ENCODE data around the gene ADGRV1. TPM values are rescaled to one million over a fixed set of nuclear protein-coding genes. Genes with fewer than 3 reads are reported as not detected.

The ADGRV1 gene
- total RNA-seq, 1 experiment from 2014 or later = 6.8 TPM

DNA sequence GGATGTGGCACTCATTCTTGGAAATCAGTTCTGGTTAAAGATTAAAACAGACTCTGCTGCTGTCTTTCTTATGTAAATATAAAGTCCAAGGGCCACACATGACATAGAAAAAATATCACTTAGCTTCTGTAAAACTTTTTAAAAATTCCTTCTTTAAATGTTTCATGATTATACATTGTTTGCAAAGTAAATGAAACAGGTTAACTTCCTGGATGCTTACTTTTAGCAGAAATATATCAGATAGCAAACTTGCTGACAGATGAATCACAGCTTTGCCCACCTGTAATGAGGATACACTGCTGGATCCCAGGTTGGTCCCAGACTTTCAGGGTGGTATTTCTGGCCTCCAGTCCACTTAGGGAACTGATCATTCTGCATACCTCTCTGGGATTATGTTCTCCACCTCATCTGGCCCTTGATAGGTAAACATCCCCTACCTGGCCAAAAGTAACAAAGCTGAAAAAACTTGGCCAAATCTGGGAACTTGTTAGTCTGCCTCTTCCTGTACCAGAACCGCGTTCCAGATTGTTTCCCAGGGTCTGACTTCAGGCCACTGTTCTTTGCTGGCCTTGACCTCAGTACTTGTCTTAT lies 340.5 kb downstream of the ADGRV1 start:
- H3K4me3 ChIP-seq (ENCODE audit: low read depth, low read length, poor library complexity, severe bottlenecking) = no peak overlapping the region
- BruUV-seq (replicated peaks) = no TSS peak
- ChIA-PET POLR2A (ENCODE audit: low non-redundant PET) (no interaction called here), CTCF (interaction anchor here (0.6 kb wide), 1 partner anchor 10 kb away, joined by 4 read pairs; no protein-coding TSS in a partner anchor)
- no peak for TF ChIP-seq EZH2 (IDR thresholded peaks at IDR 0.05; ENCODE audit: borderline replicate concordance, low read depth, low read length, poor library complexity, severe bottlenecking)
- TF ChIP-seq CTCF (conservative IDR thresholded peaks at IDR 0.05; ENCODE audit: low read depth, low read length) = no peak
- H3K9me3 ChIP-seq (ENCODE audit: low read depth, low read length, poor library complexity, severe bottlenecking) = no peaks in the 10 kb centered on the region
- no peaks in the 10 kb centered on the region for H3K27me3 ChIP-seq (replicated peaks; ENCODE audit: insufficient read depth, low read depth, low read length, poor library complexity)
- intact Hi-C loops (cut with micrococcal nuclease; ENCODE audit: unreplicated experiment) = no loop called here
- H3K4me1 ChIP-seq (ENCODE audit: insufficient read depth, low read length, poor library complexity, severe bottlenecking) = peaks cover 6% of the 10 kb centered on the region
- H3K27ac ChIP-seq (ENCODE audit: low read depth, low read length, poor library complexity, severe bottlenecking) = no peak overlapping the region
- DNase-seq (ENCODE audit: low spot score) = no peak
- H3K36me3 ChIP-seq (ENCODE audit: insufficient read depth, low read length, poor library complexity, severe bottlenecking) = no peaks in the 10 kb centered on the region

DNA sequence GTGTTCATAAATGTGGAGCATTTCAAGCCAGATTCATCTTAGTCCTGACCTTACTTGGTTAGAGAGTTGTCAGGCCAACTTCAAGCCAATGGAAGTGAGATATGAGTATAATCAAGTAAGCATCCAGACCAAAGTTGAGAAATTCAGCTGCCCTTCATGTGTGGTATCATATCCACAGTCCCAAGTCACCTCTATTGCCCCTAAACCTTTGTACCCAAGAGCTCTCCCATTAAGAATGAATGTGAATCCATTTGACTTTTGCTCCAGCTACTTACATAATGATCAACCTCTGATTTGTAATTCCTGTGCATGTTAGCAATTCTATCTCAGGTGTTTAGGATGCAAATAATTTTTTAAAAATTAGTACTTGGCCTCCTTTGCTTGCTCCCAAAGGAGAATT lies 342.7 kb downstream of the ADGRV1 start:
- TF ChIP-seq EZH2 (IDR thresholded peaks at IDR 0.05; ENCODE audit: borderline replicate concordance, low read depth, low read length, poor library complexity, severe bottlenecking) (no peak), CTCF (conservative IDR thresholded peaks at IDR 0.05; ENCODE audit: low read depth, low read length) (no peak)
- no peak for DNase-seq (ENCODE audit: low spot score)
- Histone ChIP-seq H3K4me3 (ENCODE audit: low read depth, low read length, poor library complexity, severe bottlenecking) (no peak overlapping the region), H3K27ac (ENCODE audit: low read depth, low read length, poor library complexity, severe bottlenecking) (no peak overlapping the region), H3K9me3 (ENCODE audit: low read depth, low read length, poor library complexity, severe bottlenecking) (no peaks in the 10 kb centered on the region), H3K4me1 (ENCODE audit: insufficient read depth, low read length, poor library complexity, severe bottlenecking) (peaks cover 6% of the 10 kb centered on the region), H3K27me3 (replicated peaks; ENCODE audit: insufficient read depth, low read depth, low read length, poor library complexity) (no peaks in the 10 kb centered on the region), H3K36me3 (ENCODE audit: insufficient read depth, low read length, poor library complexity, severe bottlenecking) (no peaks in the 10 kb centered on the region)
- CTCF ChIA-PET = no interaction called here
- POLR2A ChIA-PET (ENCODE audit: low non-redundant PET) = no interaction called here
- intact Hi-C loops (cut with micrococcal nuclease; ENCODE audit: unreplicated experiment) = no loop called here
- no TSS peak for BruUV-seq (replicated peaks)

DNA sequence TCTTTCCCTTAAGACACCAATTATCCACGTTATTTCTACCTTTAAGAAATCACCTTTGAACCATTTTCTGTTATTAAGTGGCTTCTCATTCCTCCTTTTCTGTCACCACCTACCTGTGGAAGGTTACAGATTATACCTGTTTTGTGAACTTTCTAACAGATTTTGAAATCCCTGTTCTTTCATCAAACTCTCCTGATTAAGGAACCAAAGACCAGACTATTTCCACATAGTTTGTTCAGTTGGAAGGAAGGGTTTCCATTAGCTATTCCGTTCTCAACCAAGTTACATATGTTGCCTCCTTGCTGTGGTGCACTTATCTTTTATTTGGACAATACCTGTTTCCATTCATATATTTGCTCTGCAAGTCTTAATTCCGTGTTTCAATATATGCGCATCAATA lies 343.6 kb downstream of the ADGRV1 start:
- Histone ChIP-seq H3K27ac (ENCODE audit: low read depth, low read length, poor library complexity, severe bottlenecking) (no peak overlapping the region), H3K9me3 (ENCODE audit: low read depth, low read length, poor library complexity, severe bottlenecking) (no peaks in the 10 kb centered on the region), H3K36me3 (ENCODE audit: insufficient read depth, low read length, poor library complexity, severe bottlenecking) (no peaks in the 10 kb centered on the region), H3K4me3 (ENCODE audit: low read depth, low read length, poor library complexity, severe bottlenecking) (no peak overlapping the region), H3K27me3 (replicated peaks; ENCODE audit: insufficient read depth, low read depth, low read length, poor library complexity) (no peaks in the 10 kb centered on the region), H3K4me1 (ENCODE audit: insufficient read depth, low read length, poor library complexity, severe bottlenecking) (peaks cover 6% of the 10 kb centered on the region)
- TF ChIP-seq CTCF (conservative IDR thresholded peaks at IDR 0.05; ENCODE audit: low read depth, low read length) = no peak
- no peak for TF ChIP-seq EZH2 (IDR thresholded peaks at IDR 0.05; ENCODE audit: borderline replicate concordance, low read depth, low read length, poor library complexity, severe bottlenecking)
- ChIA-PET CTCF (no interaction called here), POLR2A (ENCODE audit: low non-redundant PET) (no interaction called here)
- no peak for DNase-seq (ENCODE audit: low spot score)
- BruUV-seq (replicated peaks) = no TSS peak
- intact Hi-C loops (cut with micrococcal nuclease; ENCODE audit: unreplicated experiment) = no loop called here

Data from A673 (cell line).